Measurements from ENCODE around the gene SPPL2A. TPM values are rescaled to one million over a fixed set of nuclear protein-coding genes. Genes with fewer than 3 reads are reported as not detected.
"Not testable (repeated sequence)": the region's sequence is repeated elsewhere in the genome, so short reads cannot be mapped to it uniquely, and the experiment has no call there.

SPPL2A gene
- 81.0 and 85.1 TPM in 2 replicates for total RNA-seq (2014; rRNA removed; shearing (Covaris generic))

GRCh38 chr15:50765195-50765967, at the start of gene SPPL2A:
TSS of gene SPPL2A (minus strand) at chr15:50765706. CDS start at chr15:50765533, 173 bp downstream.
- DNase-seq (ENCODE audit: low spot score): peak; percentile 89

GRCh38 chr15:50814634-50815033, 49.1 kb upstream of the SPPL2A start:
- no peak for DNase-seq (ENCODE audit: low spot score)

- DNase-seq (ENCODE audit: low spot score): no peak
Observed at GRCh38 chr15:50813865-50814264, 48.4 kb upstream of the SPPL2A start.

DNA sequence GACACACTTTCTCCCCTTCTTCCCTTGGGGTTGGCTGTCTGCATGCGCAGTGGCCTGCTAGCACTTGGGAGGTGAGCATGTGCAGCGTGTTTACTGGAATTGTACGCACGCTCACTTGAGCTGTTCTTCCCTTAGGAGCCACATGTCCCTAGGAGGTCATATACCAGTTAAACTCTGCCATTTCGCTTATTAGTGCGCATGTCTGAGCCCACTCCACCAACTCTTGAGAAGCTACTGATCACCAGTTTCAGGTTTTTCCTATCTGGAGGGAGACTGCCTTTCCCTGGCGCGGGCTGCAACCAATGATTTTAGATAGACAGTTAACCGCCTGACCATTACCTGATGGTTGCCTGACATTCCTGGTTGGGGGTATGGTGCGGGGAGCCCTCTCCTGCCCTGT, 47.6 kb upstream of the SPPL2A start:
- DNase-seq (ENCODE audit: low spot score): no peak

GRCh38 chr15:50812181-50812506, 46.6 kb upstream of the SPPL2A start:
- DNase-seq (ENCODE audit: low spot score): not testable (repeated sequence)

GRCh38 chr15:50811461-50812180, 46.1 kb upstream of the SPPL2A start:
- not testable (repeated sequence) for DNase-seq (ENCODE audit: low spot score)

DNA sequence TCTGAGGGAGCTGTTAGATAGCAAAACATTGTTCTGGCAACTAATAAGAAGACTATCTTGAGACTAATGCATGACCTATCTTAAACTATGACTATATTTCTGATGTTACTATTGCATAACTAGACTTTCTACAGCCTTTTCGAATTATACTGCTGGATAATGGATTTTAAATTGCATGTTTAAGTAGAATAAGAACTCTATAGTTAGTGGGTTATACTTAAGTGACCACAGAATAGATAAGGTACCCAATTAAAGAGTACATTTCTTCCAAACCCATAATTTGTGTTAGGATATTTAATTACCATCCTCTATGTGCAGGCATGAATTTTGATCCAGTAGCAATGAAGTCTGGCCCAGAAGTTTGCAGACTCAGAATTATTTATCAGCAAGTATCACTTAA, 44.6 kb upstream of the SPPL2A start:
- no peak for DNase-seq (ENCODE audit: low spot score)

GRCh38 chr15:50808728-50809127, 43.2 kb upstream of the SPPL2A start:
- no peak for DNase-seq (ENCODE audit: low spot score)

GRCh38 chr15:50803479-50804180, 38.1 kb upstream of the SPPL2A start:
- no peak for DNase-seq (ENCODE audit: low spot score)

GRCh38 chr15:50800715-50801114, 35.2 kb upstream of the SPPL2A start:
- no peak for DNase-seq (ENCODE audit: low spot score)

- DNase-seq (ENCODE audit: low spot score): peak; percentile 44
Observed at GRCh38 chr15:50798684-50799083, 33.2 kb upstream of the SPPL2A start.

GRCh38 chr15:50797926-50798325, 32.4 kb upstream of the SPPL2A start:
- DNase-seq (ENCODE audit: low spot score): peak; percentile 73

DNA sequence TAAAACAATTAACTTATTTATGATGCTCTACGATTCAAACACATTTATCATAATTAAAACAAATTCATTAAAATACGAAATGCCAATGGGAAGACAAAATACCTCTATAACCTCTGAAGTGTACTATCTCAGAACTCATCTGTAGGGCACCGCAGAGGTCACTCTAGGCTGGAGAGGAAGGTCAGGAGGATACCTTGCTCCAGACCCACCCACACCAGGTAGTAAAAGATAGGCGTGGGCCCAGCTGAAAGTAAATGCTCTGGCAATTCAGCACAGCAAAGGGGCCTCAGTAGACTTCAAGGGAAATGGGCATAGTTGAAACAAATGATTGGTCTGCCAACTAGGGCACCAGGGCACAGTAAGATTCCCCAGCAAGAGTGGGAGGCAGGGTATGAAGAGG, 26.0 kb upstream of the SPPL2A start:
- no peak for DNase-seq (ENCODE audit: low spot score)

DNA sequence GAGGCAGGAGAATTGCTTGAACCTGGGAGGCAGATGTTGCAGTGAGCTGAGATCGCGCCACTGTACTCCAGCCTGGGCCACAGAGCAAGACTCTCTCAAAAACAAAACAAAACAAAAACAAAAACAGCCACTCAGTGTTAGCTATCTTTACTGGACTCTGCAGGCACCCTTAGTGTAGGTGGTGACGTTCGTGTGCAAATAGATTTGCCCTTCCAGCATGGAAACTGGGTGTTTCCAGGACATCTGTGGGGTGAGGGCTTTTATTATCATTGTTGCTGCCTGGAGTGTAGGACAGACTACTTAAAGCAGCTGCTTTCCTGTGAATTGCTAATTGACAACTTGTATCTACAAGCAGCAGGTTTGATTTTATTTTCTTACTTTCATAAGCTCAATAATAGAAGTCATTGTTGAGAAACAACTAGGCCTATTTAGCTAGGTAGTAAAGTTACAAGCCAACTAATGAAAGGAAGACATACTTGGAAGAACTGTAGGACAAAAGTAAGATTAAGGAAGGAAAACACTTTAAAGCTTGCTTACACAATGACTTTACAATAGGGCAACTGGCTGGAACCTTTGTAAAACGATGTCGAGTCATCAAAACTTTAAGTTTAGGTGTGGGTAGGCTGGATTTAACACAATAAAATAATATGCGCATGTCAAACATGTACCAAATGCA, 25.4 kb upstream of the SPPL2A start:
- no peak for DNase-seq (ENCODE audit: low spot score)

- no peak for DNase-seq (ENCODE audit: low spot score)
Observed at GRCh38 chr15:50786871-50787270, 21.4 kb upstream of the SPPL2A start.

- DNase-seq (ENCODE audit: low spot score): no peak
Observed at GRCh38 chr15:50786438-50786837, 20.9 kb upstream of the SPPL2A start.

DNA sequence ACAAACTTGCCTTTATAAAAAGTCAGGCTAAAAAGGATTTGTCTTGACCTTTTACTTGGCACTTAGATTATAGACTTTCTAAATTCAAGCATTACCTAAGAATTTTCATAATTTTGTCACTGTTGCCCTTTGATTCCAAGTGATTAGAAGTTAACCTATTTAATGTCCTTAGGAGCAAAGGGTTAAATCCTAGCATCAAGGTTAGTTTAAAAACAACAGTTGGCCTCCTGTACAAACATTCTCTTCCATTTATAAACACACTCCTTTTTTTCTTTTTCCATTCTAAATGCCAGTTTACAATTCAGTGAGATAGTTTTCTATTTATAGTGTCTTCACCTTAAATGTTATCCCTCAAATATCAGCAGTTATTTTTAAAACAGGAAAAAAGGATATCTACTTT, 18.4 kb upstream of the SPPL2A start:
- DNase-seq (ENCODE audit: low spot score): no peak

DNA sequence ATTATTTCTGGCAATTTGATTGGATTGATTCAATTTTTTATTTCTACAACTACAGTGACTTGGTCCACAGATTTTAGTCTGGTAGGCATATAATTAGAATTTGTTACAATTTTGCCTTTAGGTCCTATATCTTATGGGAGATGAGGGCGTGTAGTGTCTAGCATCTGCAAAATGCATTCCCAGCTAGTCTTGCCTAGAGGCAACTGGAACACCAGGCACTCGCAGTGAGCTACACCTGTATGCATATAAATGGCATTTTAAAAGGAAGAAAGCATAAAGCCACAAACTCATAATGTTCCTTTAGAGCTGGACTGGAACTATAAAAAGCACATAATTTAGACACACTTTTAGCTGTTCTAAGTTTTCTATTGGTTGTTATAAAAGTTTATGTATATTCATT, 17.9 kb upstream of the SPPL2A start:
- no peak for DNase-seq (ENCODE audit: low spot score)

GRCh38 chr15:50778086-50778485, 12.6 kb upstream of the SPPL2A start:
- no peak for DNase-seq (ENCODE audit: low spot score)

- DNase-seq (ENCODE audit: low spot score): no peak
Observed at GRCh38 chr15:50777042-50777441, 11.5 kb upstream of the SPPL2A start.

DNA sequence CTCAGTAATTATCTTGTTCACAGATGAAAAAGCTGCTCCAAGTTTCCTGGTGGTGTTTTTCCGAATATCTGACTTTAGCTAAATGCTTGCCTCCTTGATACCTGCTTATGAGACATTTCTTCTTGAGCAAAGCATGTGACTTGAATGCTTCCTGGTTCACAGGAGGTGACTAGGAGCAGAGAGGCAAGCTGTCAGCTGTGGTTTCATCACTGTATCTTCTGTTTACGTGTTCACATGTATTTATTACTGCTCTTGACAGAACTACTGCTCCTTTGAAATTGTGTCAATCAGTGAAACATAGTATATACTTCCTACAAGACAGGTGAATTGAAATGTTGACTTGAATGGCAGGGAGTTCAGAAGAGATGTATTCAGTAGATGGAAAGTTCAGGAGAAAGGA, 8.9 kb upstream of the SPPL2A start:
- peak; percentile 45 for DNase-seq (ENCODE audit: low spot score)

DNA sequence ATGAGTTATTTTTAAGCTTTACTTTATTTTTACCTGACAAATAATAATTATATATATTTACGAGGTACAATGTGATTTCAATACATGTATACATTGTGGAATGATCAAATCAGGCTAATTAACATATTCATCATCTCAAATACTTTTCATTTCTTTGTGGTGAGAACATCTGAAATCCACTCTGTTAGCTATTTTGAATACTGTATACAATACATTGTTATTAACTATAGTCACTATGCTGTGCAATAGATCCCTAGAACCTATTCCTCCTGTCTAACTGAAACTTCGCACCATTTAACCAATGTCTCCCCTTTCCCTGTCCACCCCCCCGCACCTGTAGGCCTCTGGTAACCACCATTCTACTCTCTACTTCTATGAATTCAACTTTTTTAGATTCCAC, 7.9 kb upstream of the SPPL2A start:
- no peak for DNase-seq (ENCODE audit: low spot score)
